HG03135 (cell line): ENCODE results near the gene THEMIS.

Source experiments
- ATAC-seq: cut with Tn5 transposase; IDR thresholded peaks from one replicate; pipeline ENCODE4 v1.9.1; 2021; ENCODE audit warnings: mild to moderate bottlenecking, moderate library complexity; ENCODE audit not compliant: unreplicated experiment

THEMIS gene

DNA sequence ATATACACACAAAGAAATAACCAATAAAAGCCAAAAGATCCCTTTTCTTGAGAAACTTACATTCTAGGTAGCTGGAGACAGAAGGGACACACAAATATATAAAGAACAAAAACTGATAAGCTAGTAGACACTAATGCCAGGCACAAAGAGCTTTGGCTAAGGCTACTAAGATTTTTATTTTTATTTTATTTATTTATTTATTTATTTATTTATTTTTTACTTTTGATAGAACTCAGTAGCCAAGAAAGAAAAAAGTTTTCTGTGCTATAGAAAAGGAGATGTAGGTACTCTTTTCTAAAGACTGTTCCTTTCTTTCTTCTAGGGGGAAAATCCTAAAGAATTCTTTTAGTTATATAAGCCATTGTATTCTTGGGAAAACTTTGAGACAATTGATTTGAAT, 34.1 kb downstream of the THEMIS start:
- ATAC-seq, result no peak

GRCh38 chr6:127865108-127865507, 35.8 kb downstream of the THEMIS start:
- ATAC-seq, result no peak

GRCh38 chr6:127864701-127865100, 36.2 kb downstream of the THEMIS start:
- ATAC-seq, result no peak

DNA sequence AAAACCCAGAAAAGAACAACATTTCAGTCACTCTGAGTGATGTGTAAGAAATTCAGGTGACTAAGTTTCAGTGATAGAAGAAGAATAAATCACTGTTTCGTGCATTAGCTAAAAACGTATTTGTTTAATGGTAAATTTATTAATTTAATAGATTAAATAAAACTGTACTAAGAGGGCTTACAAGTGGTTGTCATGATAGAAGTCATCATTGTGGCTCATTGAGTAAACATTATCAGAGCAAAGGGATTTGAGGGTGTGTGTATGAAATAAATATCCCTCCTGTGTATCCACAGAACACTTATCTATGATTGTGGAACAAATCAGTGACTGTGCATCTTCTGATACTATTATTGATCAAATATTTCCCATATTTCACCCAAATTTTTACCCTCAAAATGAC, 40.1 kb downstream of the THEMIS start:
- no peak for ATAC-seq

DNA sequence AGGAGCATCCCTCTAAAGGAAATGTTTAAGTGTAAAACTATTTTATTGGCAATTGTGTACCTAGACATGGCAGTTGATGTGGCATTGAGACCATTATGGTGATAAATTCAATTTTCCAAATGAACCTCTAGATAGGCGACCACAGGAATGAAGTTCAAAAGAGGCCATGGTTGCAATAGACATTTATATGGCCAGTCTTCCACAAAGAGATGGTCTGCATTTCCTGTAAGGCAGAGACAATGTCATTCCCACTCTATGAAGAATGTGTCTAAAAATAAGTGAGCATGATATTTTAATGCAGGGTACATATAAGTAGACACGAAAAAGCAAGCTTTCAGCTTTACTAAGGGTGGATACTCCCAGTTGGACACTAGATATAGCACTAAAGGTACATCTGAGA, 40.9 kb downstream of the THEMIS start:
- no peak for ATAC-seq

- ATAC-seq, result no peak
These were observed 42.0 kb downstream of the THEMIS start for GRCh38 chr6:127858727-127859391.

GRCh38 chr6:127857051-127857637, 43.7 kb downstream of the THEMIS start:
- ATAC-seq, result no peak

GRCh38 chr6:127855542-127856159, 45.2 kb downstream of the THEMIS start:
- no peak for ATAC-seq

DNA sequence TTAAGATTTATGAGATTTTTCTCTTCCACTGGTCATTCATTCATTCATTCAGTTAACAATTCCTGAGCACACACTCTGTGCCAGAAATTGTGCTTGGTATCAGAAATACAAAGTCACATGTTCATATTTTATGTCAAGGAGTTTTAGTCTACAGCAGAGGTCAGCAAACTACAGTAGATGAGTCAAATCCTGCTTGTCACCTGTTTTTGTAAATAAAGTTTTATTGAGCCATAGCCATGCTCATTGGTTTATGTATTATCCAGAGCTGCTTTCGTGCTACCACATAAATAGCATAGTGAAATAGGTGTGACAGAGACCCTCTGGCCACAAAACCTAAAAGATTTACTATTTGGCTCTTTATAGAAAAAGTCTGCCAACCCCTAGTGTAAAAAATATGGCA, 46.8 kb downstream of the THEMIS start:
- no peak for ATAC-seq

- no peak for ATAC-seq
These were observed 49.7 kb downstream of the THEMIS start for GRCh38 chr6:127851197-127851596.

- no peak for ATAC-seq
These were observed 55.6 kb downstream of the THEMIS start for GRCh38 chr6:127845242-127845641.

GRCh38 chr6:127844529-127844928, 56.3 kb downstream of the THEMIS start:
- ATAC-seq, result no peak

DNA sequence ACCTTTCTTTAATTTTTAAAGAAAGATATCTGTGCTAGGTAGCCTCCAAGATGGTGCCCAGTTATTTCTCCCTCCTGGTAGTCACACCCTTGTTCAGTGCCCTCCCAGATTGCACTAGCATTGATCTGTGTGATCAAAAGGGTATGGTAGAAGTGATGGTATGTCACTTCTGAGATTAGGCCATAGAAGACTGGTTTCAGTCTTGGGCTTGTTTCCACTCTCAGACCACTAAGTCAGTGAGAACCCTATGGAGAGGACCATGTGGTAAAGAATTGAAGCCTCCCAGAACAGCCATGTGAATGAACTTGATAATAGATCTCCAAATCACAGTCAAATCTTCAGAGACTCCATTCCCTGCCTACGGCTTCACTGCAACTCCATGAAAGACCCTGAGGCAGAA, 57.3 kb downstream of the THEMIS start:
- no peak for ATAC-seq

DNA sequence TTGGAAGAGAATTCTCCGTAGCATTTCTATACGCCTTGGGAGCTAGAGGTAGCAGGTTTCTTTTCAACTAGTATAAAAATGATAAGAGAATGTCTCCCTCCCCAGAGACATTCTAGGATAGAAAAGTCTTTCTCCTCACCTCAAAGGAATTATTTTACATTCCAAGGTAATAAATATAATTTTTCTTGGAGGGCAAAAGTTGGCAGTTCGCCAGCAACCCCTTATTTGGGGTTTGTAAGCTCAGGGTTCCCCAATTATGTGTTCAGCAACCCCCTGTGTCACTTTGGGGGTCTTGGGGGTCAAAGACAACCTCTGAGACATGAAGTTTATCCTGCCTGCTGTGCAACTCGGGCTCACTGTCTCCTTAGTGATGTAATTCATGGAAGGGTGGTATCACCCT, 58.3 kb downstream of the THEMIS start:
- ATAC-seq, result no peak

- ATAC-seq, result no peak
These were observed 59.0 kb downstream of the THEMIS start for GRCh38 chr6:127841811-127842210.

GRCh38 chr6:127834136-127834535, 66.7 kb downstream of the THEMIS start:
- ATAC-seq, result no peak

DNA sequence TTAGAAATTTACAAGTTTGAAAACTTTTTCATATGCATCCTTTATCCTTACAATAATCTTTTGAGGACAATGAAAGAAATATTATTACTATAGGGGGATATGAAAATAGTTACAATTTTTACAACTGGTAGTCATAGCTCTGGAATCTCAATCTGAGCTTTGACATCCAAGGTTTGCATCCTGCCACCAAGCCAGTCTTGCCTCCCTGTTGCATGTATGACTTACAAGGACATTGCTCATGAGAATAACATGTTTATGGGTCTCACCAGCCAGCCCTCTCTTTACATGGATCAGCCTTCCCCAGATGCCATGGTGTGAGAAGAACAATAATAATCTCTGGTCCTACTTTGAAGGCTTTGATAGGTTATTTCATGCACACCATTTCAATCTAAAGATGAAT, 67.5 kb downstream of the THEMIS start:
- no peak for ATAC-seq

DNA sequence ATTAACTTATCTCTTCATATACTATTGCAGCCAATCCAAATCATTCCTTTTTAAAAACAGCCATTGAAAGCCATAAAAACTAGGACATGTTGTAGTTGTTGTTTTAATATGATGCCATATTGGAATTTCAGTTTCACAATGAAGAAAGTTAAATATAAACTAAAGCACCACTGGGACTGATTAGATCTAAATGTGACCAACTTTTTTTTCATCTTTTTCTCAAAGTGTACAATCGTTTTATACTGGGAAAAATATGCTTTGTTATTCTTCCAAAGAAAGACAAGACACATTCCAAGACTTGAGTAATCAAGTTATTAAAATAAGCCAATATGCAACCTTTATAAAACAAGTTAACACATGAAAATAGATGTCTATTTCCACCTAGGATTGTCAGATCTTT, 68.5 kb downstream of the THEMIS start:
- ATAC-seq, result no peak

DNA sequence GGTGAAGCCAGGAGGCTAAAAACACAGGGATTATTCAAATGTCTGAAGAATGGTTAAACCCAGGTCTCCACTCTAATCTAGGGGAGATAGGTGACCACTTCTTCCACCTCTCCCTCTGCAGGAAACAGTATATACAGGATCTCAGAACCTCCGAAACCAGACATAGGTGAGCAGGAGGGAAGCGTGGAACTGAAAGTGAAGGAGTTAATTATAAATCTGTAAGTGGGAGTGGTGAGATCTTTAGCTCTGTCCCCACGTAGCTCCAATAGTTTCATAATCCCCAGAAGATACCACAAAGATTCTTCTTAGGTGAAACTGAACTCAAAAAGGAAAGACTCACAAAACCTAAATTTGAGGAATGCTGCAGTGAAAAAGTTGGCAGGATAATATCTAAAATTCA, 76.8 kb downstream of the THEMIS start:
- ATAC-seq, result no peak

GRCh38 chr6:127821431-127821830, 79.4 kb downstream of the THEMIS start:
- ATAC-seq, result no peak

DNA sequence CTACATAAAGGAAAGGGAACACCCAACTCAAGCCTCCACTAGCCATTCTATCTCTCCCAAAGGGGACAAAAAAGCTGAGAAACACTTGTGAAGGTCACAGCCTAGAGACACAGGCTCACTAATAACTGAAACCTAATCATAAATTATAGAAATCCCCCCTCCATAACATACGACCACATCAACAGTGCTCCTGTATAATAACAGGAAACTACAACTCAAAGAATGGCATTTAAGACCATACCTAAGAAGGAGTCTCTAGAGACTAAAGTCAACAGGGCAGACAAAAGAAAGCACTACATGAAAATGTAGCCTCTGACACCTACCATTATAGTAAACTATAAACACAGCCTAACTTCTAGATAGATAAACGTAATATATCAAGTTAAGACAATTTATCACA, 82.7 kb downstream of the THEMIS start:
- no peak for ATAC-seq

- ATAC-seq, result no peak
These were observed 84.2 kb downstream of the THEMIS start for GRCh38 chr6:127816643-127817042.

- ATAC-seq, result no peak
These were observed 87.2 kb downstream of the THEMIS start for GRCh38 chr6:127813699-127814027.
